ENCODE data around the gene MANBA.
"Not testable (repeated sequence)": the region's sequence is repeated elsewhere in the genome, so short reads cannot be mapped to it uniquely, and the experiment has no call there.

- TF ChIP-seq, protein P1, sequence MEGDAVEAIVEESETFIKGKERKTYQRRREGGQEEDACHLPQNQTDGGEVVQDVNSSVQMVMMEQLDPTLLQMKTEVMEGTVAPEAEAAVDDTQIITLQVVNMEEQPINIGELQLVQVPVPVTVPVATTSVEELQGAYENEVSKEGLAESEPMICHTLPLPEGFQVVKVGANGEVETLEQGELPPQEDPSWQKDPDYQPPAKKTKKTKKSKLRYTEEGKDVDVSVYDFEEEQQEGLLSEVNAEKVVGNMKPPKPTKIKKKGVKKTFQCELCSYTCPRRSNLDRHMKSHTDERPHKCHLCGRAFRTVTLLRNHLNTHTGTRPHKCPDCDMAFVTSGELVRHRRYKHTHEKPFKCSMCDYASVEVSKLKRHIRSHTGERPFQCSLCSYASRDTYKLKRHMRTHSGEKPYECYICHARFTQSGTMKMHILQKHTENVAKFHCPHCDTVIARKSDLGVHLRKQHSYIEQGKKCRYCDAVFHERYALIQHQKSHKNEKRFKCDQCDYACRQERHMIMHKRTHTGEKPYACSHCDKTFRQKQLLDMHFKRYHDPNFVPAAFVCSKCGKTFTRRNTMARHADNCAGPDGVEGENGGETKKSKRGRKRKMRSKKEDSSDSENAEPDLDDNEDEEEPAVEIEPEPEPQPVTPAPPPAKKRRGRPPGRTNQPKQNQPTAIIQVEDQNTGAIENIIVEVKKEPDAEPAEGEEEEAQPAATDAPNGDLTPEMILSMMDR (IDR thresholded peaks at IDR 0.05; ENCODE audit: insufficient read depth, low read length, poor library complexity, severe bottlenecking) = not testable (repeated sequence)
- TF ChIP-seq EZH2phosphoT487 (conservative IDR thresholded peaks at IDR 0.05; ENCODE audit: low read length) = not testable (repeated sequence)
These were observed 17.4 kb downstream of the MANBA start for GRCh38 chr4:102743352-102743751.
